NCI-H2196 (cell line): ENCODE measurements around the gene CRY2.
A peak's percentile ranks its signal among the peaks of the same experiment; 100 is the strongest.

ENCODE experiments used
- DNase-seq: peaks from one replicate; lab custom pipeline; 2025; ENCODE audit not compliant: unreplicated experiment; lab: John Stamatoyannopoulos, UW

CRY2 gene

DNA sequence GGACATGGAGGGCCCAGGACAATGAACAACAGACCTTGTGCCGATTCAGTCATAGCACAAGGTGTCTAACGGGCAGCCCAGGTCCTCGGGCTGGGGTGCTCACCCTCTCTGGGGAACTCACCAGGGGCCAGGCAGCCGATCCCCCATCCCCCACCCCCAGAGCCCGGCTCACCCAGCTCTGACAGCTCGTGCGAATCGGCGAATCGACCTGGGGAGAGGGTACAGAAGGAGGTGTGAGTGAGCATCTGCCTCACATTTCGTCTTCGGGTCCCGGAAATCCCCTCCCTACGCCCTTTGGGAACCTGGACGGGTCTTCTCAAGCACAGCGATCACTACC lies 70.0 kb downstream of the CRY2 start:
- DNase-seq: no peak

DNA sequence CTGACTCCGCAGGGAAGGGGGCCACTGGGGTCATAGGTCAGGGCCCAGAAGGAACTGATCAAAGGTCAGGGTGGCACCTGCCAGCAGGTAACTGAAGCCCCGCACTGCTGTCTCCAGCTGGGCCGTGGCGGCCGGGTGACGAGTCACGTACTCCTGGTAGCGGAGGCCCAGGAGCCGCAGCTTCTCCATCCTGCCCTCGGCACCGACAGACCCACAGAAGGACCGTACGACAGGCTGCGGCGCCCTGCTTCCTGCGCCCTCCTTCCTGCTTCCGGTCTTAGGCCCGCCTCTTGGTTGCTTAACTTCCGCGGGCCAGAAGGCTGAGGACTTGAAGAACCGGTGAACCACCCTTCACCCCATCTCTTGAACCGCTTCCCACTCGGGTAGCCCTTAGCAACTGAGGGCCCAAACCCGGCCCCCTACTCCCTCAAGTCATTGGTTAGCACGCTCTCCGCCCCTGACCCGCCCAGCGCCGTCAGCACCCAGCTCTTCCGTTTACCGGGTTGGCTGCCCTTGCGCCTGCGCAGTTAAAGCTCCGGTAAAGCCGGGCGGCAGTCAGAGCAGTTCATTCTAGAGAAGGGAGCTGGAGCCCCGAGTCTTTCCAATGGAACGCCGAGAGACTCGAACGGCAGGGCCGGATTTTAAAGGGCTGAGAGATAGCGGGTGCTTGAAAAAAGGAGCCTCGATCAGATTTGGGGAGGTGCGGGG lies 70.5 kb downstream of the CRY2 start, which contains the start of gene PEX16:
PEX16 (minus strand) TSS at position 255 of the 708 bp plus-strand sequence; CDS start at position 189, 66 bp downstream.
- DNase-seq: peak; percentile 98

DNA sequence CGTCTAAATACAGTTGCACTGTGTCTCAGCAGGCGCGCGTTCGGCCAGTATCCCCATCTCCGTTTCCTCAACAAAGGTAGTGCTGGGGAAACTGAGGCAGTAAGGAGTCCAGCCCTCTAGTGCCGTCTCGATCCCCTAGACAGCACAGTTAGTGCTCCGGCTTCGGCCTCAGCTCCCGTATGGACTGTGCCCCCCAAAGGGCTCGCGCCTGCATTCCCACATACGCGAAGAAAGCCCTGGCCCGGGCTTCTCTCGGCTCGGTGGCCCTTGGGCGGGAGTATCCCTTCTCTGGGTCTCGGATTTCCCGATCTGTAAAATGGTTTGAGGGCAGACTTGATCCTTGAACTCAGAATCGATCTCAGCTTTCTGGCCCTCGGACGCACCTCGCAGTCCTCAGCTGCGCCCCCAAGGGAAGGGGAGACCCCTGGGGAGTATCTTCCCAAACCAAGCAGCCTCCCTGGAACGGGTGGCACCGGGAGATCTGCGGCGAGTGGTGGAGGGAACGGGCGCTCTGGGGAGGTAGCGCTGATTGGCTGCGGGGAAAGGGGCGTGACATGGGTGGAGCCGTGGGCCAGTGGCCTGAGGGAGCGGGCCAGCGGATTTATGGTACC lies 71.2 kb downstream of the CRY2 start:
- DNase-seq: peak; percentile 75

DNA sequence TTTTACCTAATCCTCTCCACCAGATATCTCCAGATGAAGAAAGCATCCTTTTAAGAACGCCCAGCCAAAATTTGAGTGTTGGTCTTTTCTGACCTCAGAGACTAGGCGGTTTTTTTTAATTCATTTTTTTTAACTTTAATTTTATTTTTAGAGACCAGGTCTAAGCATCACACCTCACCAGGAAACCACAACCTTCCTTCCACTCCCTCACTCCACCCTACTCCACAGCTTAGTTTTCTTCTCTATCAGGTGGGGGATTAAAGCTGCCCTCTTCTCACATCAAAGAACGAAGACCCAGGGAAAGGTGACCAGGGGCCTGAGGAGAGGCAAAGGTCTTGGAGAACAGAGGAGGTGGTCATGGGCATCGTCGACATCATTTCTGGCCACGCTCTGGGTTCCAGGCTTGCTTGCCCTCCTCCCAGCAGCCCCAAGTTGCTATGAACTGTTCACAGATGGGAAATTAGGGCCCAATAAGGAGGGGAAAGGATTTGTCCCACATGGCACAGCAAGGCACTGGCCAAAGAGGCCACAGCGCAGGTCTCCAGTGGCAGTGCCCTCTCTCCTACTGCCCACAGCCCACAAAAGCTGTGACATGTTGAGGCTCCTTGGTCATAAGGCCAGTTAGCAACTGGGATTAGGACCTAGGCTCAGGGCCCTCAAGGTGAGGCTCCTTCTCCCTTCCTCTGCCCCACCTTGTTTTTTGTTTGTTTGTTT lies 71.8 kb downstream of the CRY2 start:
- no peak for DNase-seq

DNA sequence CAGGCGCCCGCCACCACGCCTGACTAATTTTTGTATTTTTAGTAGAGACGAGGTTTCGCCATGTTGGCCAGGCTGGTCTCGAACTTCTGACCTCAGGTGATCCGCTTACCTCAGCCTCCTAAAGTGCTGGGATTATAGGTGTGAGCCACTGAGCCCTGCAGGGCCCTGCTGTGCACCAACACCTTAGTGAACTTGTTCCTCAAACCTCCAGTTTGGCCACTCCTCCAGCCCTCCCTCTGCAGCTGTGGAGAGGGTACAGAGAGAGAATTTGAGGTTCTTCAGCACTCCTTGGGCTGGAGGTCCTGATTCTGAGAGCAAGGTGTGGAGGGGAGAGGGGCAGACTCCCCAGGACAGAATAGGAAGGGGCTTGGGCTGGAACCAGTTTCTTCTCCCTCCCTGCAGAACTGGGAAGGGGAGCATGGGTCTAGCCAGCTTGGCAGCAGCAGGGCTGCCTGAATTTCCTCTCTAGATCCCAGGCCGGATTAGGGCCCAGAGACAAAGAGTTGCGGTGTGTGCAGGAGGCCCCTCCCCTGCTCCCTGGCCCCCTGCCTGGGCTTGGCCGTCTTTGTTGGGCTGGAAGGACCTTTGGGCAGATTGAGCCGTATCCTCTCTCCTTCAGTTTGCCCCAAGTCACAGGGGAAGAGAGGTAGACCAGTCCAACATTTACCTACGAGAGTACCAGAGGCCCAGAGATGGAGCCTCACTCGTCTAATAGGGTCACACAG lies 72.7 kb downstream of the CRY2 start:
- no peak for DNase-seq

DNA sequence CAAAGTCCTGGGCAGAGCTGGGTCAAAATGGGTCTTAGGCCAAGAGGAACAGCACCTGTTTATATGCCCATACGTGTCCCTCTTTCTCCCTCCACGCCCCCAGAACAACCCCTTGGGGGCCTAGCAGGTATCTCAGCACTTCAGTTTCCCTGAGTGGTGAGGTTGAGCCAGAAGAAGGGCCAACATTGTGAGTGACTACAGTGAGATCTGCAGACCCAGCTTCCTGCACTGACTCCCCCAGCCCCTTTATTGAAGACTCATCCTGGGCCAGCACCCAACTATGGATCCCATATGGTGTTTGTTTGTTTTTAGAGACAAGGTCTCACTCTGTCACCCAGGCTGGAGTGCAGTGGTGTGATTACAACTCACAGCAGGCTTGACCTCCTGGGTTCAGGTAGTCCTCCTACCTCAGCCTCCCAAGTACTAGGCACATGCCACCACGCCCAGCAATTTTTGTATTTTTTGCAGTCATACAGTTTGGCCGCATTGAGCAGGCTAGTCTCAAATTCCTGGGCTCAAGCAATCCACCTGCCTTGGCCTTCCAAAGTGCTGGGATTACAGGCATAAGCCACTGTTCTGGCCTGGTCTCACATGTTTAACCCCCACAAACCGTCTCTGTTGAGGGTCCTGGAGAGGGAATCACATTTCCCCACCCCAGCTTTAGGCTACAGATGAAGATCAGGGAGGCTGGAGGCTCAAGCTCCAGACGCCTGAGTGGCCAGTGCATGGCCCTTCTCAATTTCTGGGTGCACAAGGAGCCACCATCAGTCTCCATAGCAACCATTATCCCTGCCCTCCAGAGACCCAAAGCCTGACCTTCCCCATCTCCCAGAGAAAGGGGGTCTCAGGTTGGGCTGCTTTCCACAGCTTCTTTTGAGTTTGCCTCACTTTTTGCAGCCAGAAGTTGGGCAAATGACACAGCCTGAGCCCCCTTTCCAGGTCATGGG lies 73.5 kb downstream of the CRY2 start:
- DNase-seq: no peak

DNA sequence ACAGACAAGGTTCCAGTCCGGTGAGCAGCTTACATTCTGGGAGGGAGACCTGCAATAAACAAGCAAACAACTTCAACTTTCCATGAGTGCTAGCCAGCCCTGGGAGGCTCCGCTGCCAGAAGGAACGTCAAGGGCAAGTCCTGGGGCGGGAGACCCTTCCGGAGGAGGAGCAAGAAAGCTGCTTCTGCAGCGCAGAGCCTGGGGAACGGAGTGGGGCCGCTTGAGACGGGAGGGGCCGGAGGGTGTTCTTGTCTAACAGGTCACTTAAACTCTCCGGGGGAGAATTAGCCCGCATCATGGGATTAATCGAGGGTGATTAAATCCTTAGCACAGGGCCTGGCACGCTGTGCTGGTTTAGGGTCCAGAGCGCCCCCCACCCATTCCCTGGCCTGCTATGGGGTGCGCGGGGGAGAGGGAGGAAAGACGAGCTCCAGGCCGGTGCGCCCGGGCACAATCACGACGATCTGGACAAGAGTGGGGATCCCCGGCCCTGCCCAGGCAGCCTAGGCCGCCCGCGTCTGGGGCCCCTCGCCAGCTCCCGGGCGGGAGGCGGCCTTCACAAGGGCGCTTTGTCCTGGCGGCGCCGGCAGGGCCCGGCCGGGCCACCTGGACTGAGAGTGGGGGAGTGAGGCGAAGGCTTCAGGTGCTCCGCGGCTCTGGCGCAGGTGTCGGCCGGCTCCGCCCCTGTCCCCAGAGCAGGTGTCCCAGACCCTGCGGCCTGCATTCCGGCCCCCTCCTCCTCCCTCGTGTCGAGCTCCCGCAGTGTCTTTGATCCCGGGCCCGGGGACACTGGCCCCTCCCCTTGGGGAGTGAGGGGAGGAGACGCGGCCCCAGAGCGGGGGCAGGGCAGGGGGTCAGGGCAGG lies 74.5 kb downstream of the CRY2 start:
- peak; percentile 91 for DNase-seq

DNA sequence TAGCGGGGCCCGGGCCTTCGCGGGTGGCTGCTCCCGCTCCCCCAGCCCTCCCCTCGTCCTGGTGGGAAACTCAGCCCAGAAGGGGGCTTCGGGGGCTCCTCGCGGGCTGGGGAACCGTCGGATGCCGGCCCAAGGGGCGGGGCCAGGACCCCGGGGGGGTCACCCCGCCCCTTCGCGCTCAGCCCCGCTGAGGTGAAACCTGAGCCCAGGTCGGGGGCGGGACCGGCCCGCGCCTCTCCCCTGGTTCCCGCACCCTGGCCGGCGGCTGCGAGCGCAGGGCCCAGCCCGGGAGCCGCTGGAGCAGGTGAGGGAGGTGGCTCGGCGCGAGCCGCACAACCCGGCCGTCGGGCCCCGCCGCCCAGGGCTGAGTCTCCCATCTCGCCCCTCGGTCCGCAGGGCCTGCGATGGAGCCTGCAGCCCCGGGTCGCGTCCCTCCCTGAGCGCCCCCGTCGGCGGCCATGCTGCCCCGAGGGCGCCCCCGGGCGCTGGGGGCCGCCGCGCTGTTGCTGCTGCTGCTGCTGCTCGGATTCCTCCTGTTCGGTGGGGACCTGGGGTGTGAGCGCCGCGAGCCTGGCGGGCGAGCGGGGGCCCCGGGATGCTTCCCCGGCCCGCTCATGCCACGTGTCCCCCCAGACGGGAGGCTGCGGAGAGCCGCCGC lies 75.3 kb downstream of the CRY2 start, which contains the start of gene LARGE2:
LARGE2 (plus strand) TSS at position 232 of the 658 bp plus-strand sequence; CDS start at position 459, 227 bp downstream.
- DNase-seq: peak; percentile 78

DNA sequence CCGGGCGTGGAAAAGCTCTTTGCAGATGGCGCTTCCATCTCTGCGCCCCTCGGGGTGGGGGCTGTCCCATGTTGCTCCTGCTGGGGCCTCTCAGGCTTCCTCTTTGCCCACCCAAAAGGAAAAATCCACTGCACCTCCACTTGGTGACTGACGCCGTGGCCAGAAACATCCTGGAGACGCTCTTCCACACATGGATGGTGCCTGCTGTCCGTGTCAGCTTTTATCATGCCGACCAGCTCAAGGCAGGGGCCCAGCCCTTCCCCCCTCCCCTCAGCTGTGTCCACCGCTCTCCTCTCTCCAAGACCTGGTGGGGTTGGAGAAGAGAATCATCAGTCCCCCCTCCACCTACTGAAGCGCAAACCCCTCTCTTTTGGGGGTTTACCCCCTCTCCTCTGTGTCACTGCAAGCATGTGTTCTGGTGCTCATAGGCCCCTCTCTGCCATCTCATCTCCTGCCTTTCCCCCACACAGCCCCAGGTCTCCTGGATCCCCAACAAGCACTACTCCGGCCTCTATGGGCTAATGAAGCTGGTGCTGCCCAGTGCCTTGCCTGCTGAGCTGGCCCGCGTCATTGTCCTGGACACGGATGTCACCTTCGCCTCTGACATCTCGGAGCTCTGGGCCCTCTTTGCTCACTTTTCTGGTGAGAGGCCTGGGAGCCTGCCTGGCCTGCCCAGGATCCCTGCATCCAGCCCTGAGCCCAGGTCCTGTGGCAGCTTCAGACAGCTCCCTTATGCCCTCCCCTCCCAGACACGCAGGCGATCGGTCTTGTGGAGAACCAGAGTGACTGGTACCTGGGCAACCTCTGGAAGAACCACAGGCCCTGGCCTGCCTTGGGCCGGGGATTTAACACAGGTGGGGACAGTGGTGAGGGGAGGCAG lies 77.0 kb downstream of the CRY2 start:
- DNase-seq: no peak

DNA sequence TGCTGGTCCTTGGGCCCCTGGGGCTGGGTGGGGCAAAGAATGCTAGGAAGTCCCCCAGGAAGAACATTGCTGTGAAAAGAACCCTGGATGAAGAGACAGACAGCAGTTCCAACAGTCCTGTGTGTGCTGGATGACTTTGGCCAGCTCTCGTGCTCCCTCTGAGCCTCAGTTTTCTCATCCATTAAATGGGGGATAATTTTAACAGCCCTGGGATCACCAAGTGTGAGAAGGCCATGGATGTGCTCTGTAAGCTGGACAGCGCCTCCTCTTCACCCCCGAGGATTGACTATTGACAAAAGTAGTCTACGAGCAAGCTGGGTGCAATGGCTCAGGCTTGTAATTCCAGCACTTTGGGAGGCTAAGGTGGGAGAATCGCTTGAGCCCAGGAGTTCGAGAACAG lies 77.7 kb downstream of the CRY2 start:
- DNase-seq: no peak

DNA sequence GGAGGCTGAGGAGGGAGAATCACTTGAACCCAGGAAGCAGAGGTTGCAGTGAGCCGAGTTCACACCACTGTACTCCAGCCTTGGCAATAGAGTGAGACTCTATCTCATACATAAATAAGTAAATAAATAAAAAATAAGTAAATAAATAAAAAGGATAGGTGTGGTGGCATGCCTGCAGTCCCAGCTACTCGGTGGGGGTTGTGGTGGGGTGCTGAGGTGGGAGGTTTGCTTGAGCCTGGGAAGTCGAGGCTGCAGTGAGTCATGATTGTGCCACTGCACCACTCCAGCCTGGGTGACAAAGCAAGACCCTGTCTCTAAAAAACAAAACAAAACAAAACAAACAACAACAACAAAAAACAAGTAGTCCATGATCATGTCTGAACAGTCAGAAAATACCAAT lies 78.3 kb downstream of the CRY2 start:
- DNase-seq: no peak

DNA sequence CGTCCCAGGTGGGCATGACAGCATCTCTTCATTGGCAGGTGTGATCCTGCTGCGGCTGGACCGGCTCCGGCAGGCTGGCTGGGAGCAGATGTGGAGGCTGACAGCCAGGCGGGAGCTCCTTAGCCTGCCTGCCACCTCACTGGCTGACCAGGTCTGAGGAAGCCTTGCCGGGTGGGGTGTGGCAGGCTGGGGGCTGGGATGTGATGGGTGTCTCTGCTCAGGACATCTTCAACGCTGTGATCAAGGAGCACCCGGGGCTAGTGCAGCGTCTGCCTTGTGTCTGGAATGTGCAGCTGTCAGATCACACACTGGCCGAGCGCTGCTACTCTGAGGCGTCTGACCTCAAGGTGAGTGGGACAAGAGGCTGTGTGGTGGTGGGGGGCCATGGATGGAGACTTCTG lies 78.7 kb downstream of the CRY2 start:
- no peak for DNase-seq

DNA sequence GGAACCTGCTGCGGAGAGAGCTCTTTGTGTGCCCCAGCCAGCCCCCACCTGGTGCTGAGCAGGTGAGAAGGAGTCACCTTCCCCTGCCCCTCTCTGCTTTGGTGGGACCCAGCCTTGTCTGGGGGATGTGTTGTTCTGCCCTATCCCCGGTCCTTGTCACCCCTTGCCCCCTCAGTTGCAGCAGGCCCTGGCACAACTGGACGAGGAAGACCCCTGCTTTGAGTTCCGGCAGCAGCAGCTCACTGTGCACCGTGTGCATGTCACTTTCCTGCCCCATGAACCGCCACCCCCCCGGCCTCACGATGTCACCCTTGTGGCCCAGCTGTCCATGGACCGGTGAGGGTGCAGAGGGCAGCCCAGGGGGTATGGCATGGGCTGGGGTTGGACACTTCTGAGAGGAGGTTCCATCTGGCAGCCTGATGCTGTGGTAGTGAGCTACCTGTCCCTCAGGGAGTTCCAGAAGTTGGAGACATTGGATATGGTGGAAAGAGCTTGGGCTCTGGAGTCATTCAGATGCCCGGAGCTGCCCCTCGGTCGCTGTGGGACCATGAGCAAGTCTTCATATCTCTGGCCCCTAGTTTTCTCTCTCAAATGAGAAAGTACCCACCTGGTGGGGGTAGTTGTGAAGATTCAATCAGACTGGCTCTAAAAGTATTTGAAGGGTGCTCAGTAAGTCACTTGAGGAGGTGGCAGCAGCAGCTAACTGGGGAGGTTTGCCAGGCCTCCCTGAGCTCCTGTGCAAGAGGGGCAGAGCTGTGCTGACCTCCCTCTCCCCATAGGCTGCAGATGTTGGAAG lies 79.5 kb downstream of the CRY2 start:
- no peak for DNase-seq

DNA sequence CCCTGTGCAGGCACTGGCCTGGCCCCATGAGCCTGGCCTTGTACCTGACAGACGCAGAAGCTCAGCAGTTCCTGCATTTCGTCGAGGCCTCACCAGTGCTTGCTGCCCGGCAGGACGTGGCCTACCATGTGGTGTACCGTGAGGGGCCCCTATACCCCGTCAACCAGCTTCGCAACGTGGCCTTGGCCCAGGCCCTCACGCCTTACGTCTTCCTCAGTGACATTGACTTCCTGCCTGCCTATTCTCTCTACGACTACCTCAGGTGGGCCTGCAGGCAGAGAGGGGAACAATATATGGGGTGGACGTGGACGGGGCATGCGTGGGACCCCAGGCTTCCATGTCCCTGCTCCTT lies 80.0 kb downstream of the CRY2 start:
- DNase-seq: no peak

DNA sequence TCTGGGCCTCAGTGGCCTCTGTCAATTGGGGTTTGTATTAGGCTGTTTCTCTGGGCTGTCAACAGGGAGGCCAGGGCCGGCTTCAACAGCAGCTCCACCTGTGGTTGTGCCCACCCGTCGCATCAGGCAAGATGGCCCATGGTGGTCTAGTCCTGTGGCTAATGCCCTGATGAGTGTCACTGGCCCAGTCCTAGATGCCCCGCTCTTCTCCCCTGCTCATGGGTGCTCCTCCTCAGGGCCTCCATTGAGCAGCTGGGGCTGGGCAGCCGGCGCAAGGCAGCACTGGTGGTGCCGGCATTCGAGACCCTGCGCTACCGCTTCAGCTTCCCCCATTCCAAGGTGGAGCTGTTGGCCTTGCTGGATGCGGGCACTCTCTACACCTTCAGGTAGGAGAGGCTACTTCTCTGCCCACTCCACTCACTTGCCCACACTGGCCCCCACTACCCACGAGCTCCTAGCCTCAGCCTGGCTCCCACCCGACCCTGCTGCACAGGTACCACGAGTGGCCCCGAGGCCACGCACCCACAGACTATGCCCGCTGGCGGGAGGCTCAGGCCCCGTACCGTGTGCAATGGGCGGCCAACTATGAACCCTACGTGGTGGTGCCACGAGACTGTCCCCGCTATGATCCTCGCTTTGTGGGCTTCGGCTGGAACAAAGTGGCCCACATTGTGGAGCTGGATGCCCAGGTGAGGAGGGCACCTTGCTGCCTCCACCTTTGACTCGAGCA lies 80.6 kb downstream of the CRY2 start:
- DNase-seq: no peak

DNA sequence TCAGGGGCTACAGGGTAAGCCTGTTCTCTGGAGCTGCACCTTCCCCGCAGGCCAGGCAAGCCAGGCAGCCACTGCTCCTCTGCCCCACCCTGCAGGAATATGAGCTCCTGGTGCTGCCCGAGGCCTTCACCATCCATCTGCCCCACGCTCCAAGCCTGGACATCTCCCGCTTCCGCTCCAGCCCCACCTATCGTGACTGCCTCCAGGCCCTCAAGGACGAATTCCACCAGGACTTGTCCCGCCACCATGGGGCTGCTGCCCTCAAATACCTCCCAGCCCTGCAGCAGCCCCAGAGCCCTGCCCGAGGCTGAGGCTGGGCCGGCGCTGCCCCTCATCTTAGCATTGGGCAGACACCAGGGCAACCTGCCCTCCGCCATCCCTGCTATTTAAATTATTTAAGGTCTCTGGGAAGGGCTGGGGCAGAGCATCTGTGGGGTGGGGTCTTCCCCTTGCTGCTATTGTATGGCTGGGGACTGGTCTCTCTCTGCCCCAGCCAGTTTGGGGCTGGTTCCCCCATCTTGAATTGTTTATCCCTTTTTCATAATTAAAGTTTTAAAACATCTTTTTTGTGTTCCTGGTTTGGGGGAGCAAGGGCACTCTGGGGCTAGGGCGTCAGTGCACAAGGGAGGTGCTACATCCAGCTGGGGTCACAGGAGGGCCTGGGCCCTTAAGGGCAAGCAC lies 81.4 kb downstream of the CRY2 start:
- DNase-seq: no peak
